PFSK-1 (cell line): ENCODE data around the gene APOBEC3G.
A peak's percentile ranks its signal among the peaks of the same experiment; 100 is the strongest.

Experiments
- FOXP2 ChIP-seq: optimal IDR thresholded peaks from 2 replicates; pipeline ENCODE3; 2011; ENCODE audit warnings: borderline replicate concordance, control low read depth, inconsistent platforms; ENCODE audit not compliant: insufficient read depth; ENCODE audit errors: extremely low read length, extremely low read depth
- POLR2AphosphoS5 ChIP-seq: IDR thresholded peaks from 2 replicates; pipeline ENCODE4 v1.6.1; 2012; ENCODE audit warnings: low read depth, mild to moderate bottlenecking, control low read depth, low read length, moderate library complexity
- REST ChIP-seq, 2 experiments: IDR thresholded peaks; 2 replicates each; pipeline versions ENCODE4 v1.6.1 to v1.8.0; 2011 to 2012; ENCODE audit warnings: low read depth in 2 of 2, low read length in 2 of 2, control low read depth in 1 of 2, inconsistent platforms in 1 of 2, mild to moderate bottlenecking in 1 of 2, moderate library complexity in 1 of 2; ENCODE audit not compliant: insufficient read depth in 1 of 2
- SIN3A ChIP-seq: IDR thresholded peaks from 2 replicates; pipeline ENCODE4 v1.6.1; 2012; ENCODE audit warnings: mild to moderate bottlenecking, low read length, moderate library complexity, borderline replicate concordance; ENCODE audit not compliant: insufficient read depth
- TAF1 ChIP-seq: IDR thresholded peaks from 2 replicates; pipeline ENCODE4 v1.6.1; 2012; ENCODE audit warnings: low read length, control low read depth, borderline replicate concordance; ENCODE audit not compliant: insufficient read depth

APOBEC3G gene

GRCh38 chr22:39039306-39040126 lies 37.6 kb upstream of the APOBEC3G start:
- TF ChIP-seq FOXP2 (no peak), SIN3A (no peak), TAF1 (no peak), REST (IDR thresholded peaks at IDR 0.05; ENCODE audit: insufficient read depth in 1 of 2, low read depth in 2 of 2, low read length in 2 of 2) (no peak), POLR2AphosphoS5 (no peak)

- TF ChIP-seq POLR2AphosphoS5 = 0 out of 2 replicates have a peak, but pooled peaks have one; percentile 24
These were observed 36.4 kb upstream of the APOBEC3G start, which contains the start of gene APOBEC3F for GRCh38 chr22:39040538-39041296. Gene APOBEC3F, plus strand, starts transcription at chr22:39040864. Its CDS starts 97 bp downstream, at chr22:39040961.

GRCh38 chr22:39041908-39042307 lies 35.2 kb upstream of the APOBEC3G start:
- TF ChIP-seq TAF1 = no peak
- TF ChIP-seq REST (IDR thresholded peaks at IDR 0.05; ENCODE audit: insufficient read depth in 1 of 2, low read depth in 2 of 2, low read length in 2 of 2) = no peak
- TF ChIP-seq SIN3A = no peak
- no peak for TF ChIP-seq FOXP2
- TF ChIP-seq POLR2AphosphoS5 = no peak

GRCh38 chr22:39055658-39056057 lies 21.4 kb upstream of the APOBEC3G start:
- TF ChIP-seq SIN3A = no peak
- no peak for TF ChIP-seq REST (IDR thresholded peaks at IDR 0.05; ENCODE audit: insufficient read depth in 1 of 2, low read depth in 2 of 2, low read length in 2 of 2)
- no peak for TF ChIP-seq POLR2AphosphoS5
- TF ChIP-seq FOXP2 = no peak
- no peak for TF ChIP-seq TAF1

GRCh38 chr22:39068033-39068785 lies 8.9 kb upstream of the APOBEC3G start:
- TF ChIP-seq TAF1 (no peak), REST (IDR thresholded peaks at IDR 0.05; ENCODE audit: insufficient read depth in 1 of 2, low read depth in 2 of 2, low read length in 2 of 2) (no peak), POLR2AphosphoS5 (no peak), FOXP2 (no peak), SIN3A (no peak)
